Pancreas (tissue), 10 donors: Measurements from ENCODE around the gene PRKD1. TPM values are rescaled to one million over a fixed set of nuclear protein-coding genes. Genes with fewer than 3 reads are reported as not detected.
A peak's percentile ranks its signal among the peaks of the same experiment; 100 is the strongest.

ENCODE experiments used
- ATAC-seq, 4 donors: fragments of 200-7000 bp; cut with Tn5 transposase; one replicate each; pipeline versions ENCODE4 v1.8.0 to v1.9.1; 2020; ENCODE audit warnings: mild to moderate bottlenecking in 4 of 4, moderate library complexity in 4 of 4
- DNase-seq, 6 donors: peaks; one replicate each; pipeline ENCODE4 v3.0.0-alpha.2; 2020
- FAIRE-seq: peaks from 2 replicates; lab custom pipeline; 2012; peaks lifted over from hg19 to GRCh38; lab: Jason Lieb, UNC
- H3K27ac ChIP-seq, 4 donors: fragments of 200-600 bp; sonication (generic); 1 replicate in 3 of 4; 2 replicates in 1 of 4; pipeline versions ENCODE4 v1.5.0 to v1.8.0; 2020
- H3K27me3 ChIP-seq, 4 donors: fragments of 200-600 bp; one replicate each; pipeline ENCODE4 v1.8.0; 2021
- H3K36me3 ChIP-seq, 3 donors: fragments of 200-600 bp; sonication (generic) in 1 of 3; one replicate each; pipeline versions ENCODE4 v1.5.0 to v1.8.0; 2020 to 2021
- H3K4me1 ChIP-seq, 3 donors: fragments of 200-600 bp; one replicate each; pipeline ENCODE4 v1.8.0; 2021
- H3K4me3 ChIP-seq, 4 donors: fragments of 200-600 bp; sonication (generic) in 2 of 4; one replicate each; pipeline versions ENCODE4 v1.5.0 to v1.8.0; 2020 to 2021
- H3K9me3 ChIP-seq, 4 donors: fragments of 200-600 bp; one replicate each; pipeline ENCODE4 v1.8.0; 2021
- CTCF ChIP-seq, 4 donors: fragments of 200-600 bp; sonication (generic) in 3 of 4; IDR thresholded peaks; one replicate each; pipeline versions ENCODE4 v1.5.0 to v1.8.0; 2021; ENCODE audit warnings: antibody characterized with exemption in 4 of 4
- WGBS, 2 donors: extraction: QIAGEN DNeasy Blood & Tissue Kit; methylation state at CpG; one replicate each; pipeline ENCODE4 v1.1.7; 2013; 5-methylcytosine and 5-hydroxymethylcytosine counted together
- intact Hi-C, 3 donors: fragments of 100-400 bp; cut with DNase I; formaldehyde crosslinking; loops; one replicate each; pipeline versions ENCODE4 v1.11.1 to v1.14.2; 2022
- polyA plus RNA-seq, 2 donors: library from polyadenylated mRNA; stranded (reverse); fragments of 200-250 nt; gene quantifications; one replicate each; pipeline ENCODE4 v1.2.3, GENCODE V29; 2013
- total RNA-seq, 6 donors: library from RNA; stranded (reverse); fragmentation: NEBNext Ultra II Directional in 4 of 6; extraction: Animal tissue kit (Norgen Biotek cat#: 25700) in 4 of 6; gene quantifications; one replicate each; pipeline versions ENCODE4 v1.2.1 to v1.2.4, GENCODE V29; 2021 to 2023
- donor health status: healthy with polysubstance abuse.
- donor health status: DM: no; HTN: no; CAD: no; lungs with moderate emphysema.
- donor health status: DM: no; HTN: no; CAD: no.
- donor health status: control.
- donor health status: control.
- donor health status: Bipolar disorder and iron deficiency.
- donor health status: DM: yes; HTN: yes; CAD: no.
- donor health status: DM: no; HTN: no; CAD: no.
- donor health status: DM: no; HTN: no; CAD: no.
- donor health status: DM: yes; HTN: yes; CAD: no.

The PRKD1 gene
- total and polyA plus RNA-seq, 8 donors, result 3.1 to 13.2 (median 4.2) TPM

GRCh38 chr14:29941401-29941800, 13.8 kb upstream of the PRKD1 start:
- WGBS, 2 donors, result 63 to 65% methylated on average over 2 of the region's 2 CpGs
- no peaks in the 10 kb centered on the region for H3K36me3 ChIP-seq
- H3K9me3 ChIP-seq, result no peaks in the 10 kb centered on the region
- no peak overlapping the region for H3K27ac ChIP-seq
- no peak overlapping the region for H3K4me3 ChIP-seq
- DNase-seq (no peak), FAIRE-seq (no peak), ATAC-seq (no peak)
- no peak for TF ChIP-seq CTCF (IDR thresholded peaks at IDR 0.05)
- no peaks in the 10 kb centered on the region for H3K27me3 ChIP-seq
- intact Hi-C loops, result no loop called here
- no peaks in the 10 kb centered on the region for H3K4me1 ChIP-seq

- Histone ChIP-seq H3K4me3 (no peak overlapping the region), H3K9me3 (no peaks in the 10 kb centered on the region), H3K4me1 (no peaks in the 10 kb centered on the region), H3K27me3 (no peaks in the 10 kb centered on the region), H3K27ac (no peak overlapping the region), H3K36me3 (no peaks in the 10 kb centered on the region)
- DNase-seq (no peak), ATAC-seq (no peak), FAIRE-seq (no peak)
- WGBS, 2 donors, result 78 to 91% methylated on average over 3 of the region's 3 CpGs
- intact Hi-C loops, result no loop called here
- no peak for TF ChIP-seq CTCF (IDR thresholded peaks at IDR 0.05)
Observed at GRCh38 chr14:29940482-29940881, 12.8 kb upstream of the PRKD1 start.

GRCh38 chr14:29937116-29937515, 9.5 kb upstream of the PRKD1 start:
- DNase-seq (no peak), ATAC-seq (no peak), FAIRE-seq (no peak)
- Histone ChIP-seq H3K36me3 (no peaks in the 10 kb centered on the region), H3K4me1 (no peaks in the 10 kb centered on the region), H3K9me3 (no peaks in the 10 kb centered on the region), H3K4me3 (no peak overlapping the region), H3K27ac (no peak overlapping the region), H3K27me3 (no peaks in the 10 kb centered on the region)
- intact Hi-C loops, result no loop called here
- WGBS, 2 donors, result 94 to 95% methylated on average over 2 of the region's 2 CpGs
- TF ChIP-seq CTCF (IDR thresholded peaks at IDR 0.05), result no peak

- intact Hi-C loops, result no loop called here
- whole genome bisulfite sequencing, 2 donors, result 71 to 86% methylated on average over 2 of the region's 2 CpGs
- ATAC-seq, result no peak
- peaks cover 0 to 12% (median 11%) of the 10 kb centered on the region in 3 donors for H3K4me1 ChIP-seq
- no peaks in the 10 kb centered on the region for H3K36me3 ChIP-seq
- FAIRE-seq, result no peak
- DNase-seq, result no peak
- no peaks in the 10 kb centered on the region for H3K27me3 ChIP-seq
- no peak for TF ChIP-seq CTCF (IDR thresholded peaks at IDR 0.05)
- no peak overlapping the region for H3K27ac ChIP-seq
- no peaks in the 10 kb centered on the region for H3K9me3 ChIP-seq
- H3K4me3 ChIP-seq, result no peak overlapping the region
Observed at GRCh38 chr14:29930283-29930682, 2.6 kb upstream of the PRKD1 start.

- DNase-seq (no peak), ATAC-seq (peak in 3 of 4 donors; percentile 2 to 5 (median 3))
- no peaks in the 10 kb centered on the region for H3K9me3 ChIP-seq
Observed at GRCh38 chr14:29928117-29928640, 532 bp upstream of the PRKD1 start.

More at GRCh38 chr14:29928117-29928640, 532 bp upstream of the PRKD1 start:
- H3K4me1 ChIP-seq, result peaks cover 0 to 16% (median 12%) of the 10 kb centered on the region in 3 donors
- H3K27me3 ChIP-seq, result no peaks in the 10 kb centered on the region
- TF ChIP-seq CTCF (IDR thresholded peaks at IDR 0.05), result peak in 1 of 4 donors; percentile 1
- peak overlapping the region in 2 of 4 donors; percentile 84 to 85 for H3K27ac ChIP-seq
- peak overlapping the region; percentile 57 to 84 (median 71) for H3K4me3 ChIP-seq
- FAIRE-seq, result no peak
- H3K36me3 ChIP-seq, result no peaks in the 10 kb centered on the region
- WGBS, 2 donors, result 34% methylated on average over 23 of the region's 23 CpGs
- intact Hi-C loops, result no loop called here
